NCI-H748 treated with DMSO at 0.1 percent for 48 hours (cell line): Measurements from ENCODE around the gene HOXC10.

Source experiments
- DNase-seq: peaks from one replicate; lab custom pipeline; 2025; lab: John Stamatoyannopoulos, UW

The HOXC10 gene

GRCh38 chr12:53950789-53951576 lies 34.0 kb upstream of the HOXC10 start:
- DNase-seq, result no peak

- DNase-seq, result no peak
Measured at GRCh38 chr12:53951577-53952334, 33.2 kb upstream of the HOXC10 start.

GRCh38 chr12:53952335-53952694 lies 32.6 kb upstream of the HOXC10 start:
- DNase-seq, result no peak

- no peak for DNase-seq
Measured at GRCh38 chr12:53952871-53953734, 31.8 kb upstream of the HOXC10 start.

GRCh38 chr12:53953831-53954693 lies 30.9 kb upstream of the HOXC10 start:
- DNase-seq, result no peak

- DNase-seq, result no peak
Measured at GRCh38 chr12:53954694-53955035, 30.3 kb upstream of the HOXC10 start, which contains the start of gene HOXC12. Gene HOXC12 (plus strand): TSS chr12:53954903. CDS start chr12:53954930, 27 bp downstream.

GRCh38 chr12:53955036-53955775 lies 29.7 kb upstream of the HOXC10 start:
- no peak for DNase-seq

- no peak for DNase-seq
Measured at GRCh38 chr12:53955776-53956250, 29.1 kb upstream of the HOXC10 start.

- no peak for DNase-seq
Measured at GRCh38 chr12:53956251-53956887, 28.6 kb upstream of the HOXC10 start.

- no peak for DNase-seq
Measured at GRCh38 chr12:53956914-53957536, 27.9 kb upstream of the HOXC10 start.

GRCh38 chr12:53958128-53958527 lies 26.8 kb upstream of the HOXC10 start:
- no peak for DNase-seq

- DNase-seq, result no peak
Measured at GRCh38 chr12:53959314-53959713, 25.6 kb upstream of the HOXC10 start.

GRCh38 chr12:53960187-53961024 lies 24.5 kb upstream of the HOXC10 start:
- DNase-seq, result no peak

- no peak for DNase-seq
Measured at GRCh38 chr12:53961025-53961761, 23.8 kb upstream of the HOXC10 start.

GRCh38 chr12:53963005-53963404 lies 21.9 kb upstream of the HOXC10 start:
- DNase-seq, result no peak

GRCh38 chr12:53963434-53964314 lies 21.3 kb upstream of the HOXC10 start:
- no peak for DNase-seq

GRCh38 chr12:53964315-53964713 lies 20.6 kb upstream of the HOXC10 start:
- no peak for DNase-seq
